Karpas-422 (cell line): Measurements from ENCODE around the gene PILRA. TPM values are rescaled to one million over a fixed set of nuclear protein-coding genes. Genes with fewer than 3 reads are reported as not detected.
"Not testable (repeated sequence)": the region's sequence is repeated elsewhere in the genome, so short reads cannot be mapped to it uniquely, and the experiment has no call there.

ENCODE experiments used
- DNase-seq: peaks from one replicate; pipeline ENCODE4 v3.0.0-alpha.2; 2015
- H2AFZ ChIP-seq: fragments of 200-600 bp; sonication (generic); 2 replicates; pipeline ENCODE4 v1.6.1; 2014; ENCODE audit warnings: antibody characterized with exemption, low read length, mixed read lengths
- H3K27ac ChIP-seq: fragments of 200-600 bp; sonication (generic); 2 replicates; pipeline ENCODE4 v1.5.1; 2014; ENCODE audit warnings: mild to moderate bottlenecking, low read length, moderate library complexity
- H3K27me3 ChIP-seq: fragments of 200-600 bp; sonication (generic); 2 replicates; pipeline ENCODE4 v1.6.1; 2014; ENCODE audit warnings: low read length, mixed read lengths
- H3K36me3 ChIP-seq: fragments of 200-600 bp; sonication (generic); 2 replicates; pipeline ENCODE4 v1.6.1; 2014; ENCODE audit warnings: low read length, mixed read lengths; ENCODE audit not compliant: insufficient read depth
- H3K4me1 ChIP-seq: fragments of 200-600 bp; sonication (generic); 2 replicates; pipeline ENCODE4 v1.6.1; 2014; ENCODE audit warnings: mild to moderate bottlenecking, low read length, mixed read lengths
- H3K4me2 ChIP-seq: fragments of 200-600 bp; sonication (generic); 2 replicates; pipeline ENCODE4 v1.6.1; 2014; ENCODE audit warnings: low read length, low read depth, mild to moderate bottlenecking; ENCODE audit not compliant: poor library complexity, severe bottlenecking
- H3K4me3 ChIP-seq: fragments of 200-600 bp; sonication (generic); 2 replicates; pipeline ENCODE4 v1.5.1; 2014; ENCODE audit warnings: mild to moderate bottlenecking, antibody characterized with exemption, low read length, mixed read lengths
- H3K79me2 ChIP-seq: fragments of 200-600 bp; sonication (generic); 2 replicates; pipeline ENCODE4 v1.6.1; 2014; ENCODE audit warnings: mild to moderate bottlenecking, low read length, mixed read lengths
- H3K9ac ChIP-seq: fragments of 200-600 bp; sonication (generic); 2 replicates; pipeline ENCODE4 v1.6.0; 2014; ENCODE audit warnings: low read length
- H3K9me2 ChIP-seq: fragments of 200-600 bp; sonication (generic), shearing (Covaris generic); replicated peaks from 2 replicates; pipeline ENCODE4 v1.6.0; 2014; ENCODE audit warnings: mild to moderate bottlenecking, low read length, moderate library complexity; ENCODE audit not compliant: insufficient read depth
- H3K9me3 ChIP-seq: fragments of 300-700, 200-600 bp; sonication (generic); 2 replicates; pipeline ENCODE4 v1.6.1; 2014; ENCODE audit warnings: low read length, mixed read lengths
- H4K20me1 ChIP-seq: fragments of 200-600 bp; sonication (generic); 2 replicates; pipeline ENCODE4 v1.6.1; 2014; ENCODE audit warnings: mild to moderate bottlenecking, antibody characterized with exemption, low read length, low read depth; ENCODE audit not compliant: insufficient read depth
- total RNA-seq: library from RNA; depleted of rRNA; stranded (reverse); fragments of >200 nt; shearing (Covaris generic); gene quantifications from 2 replicates; pipeline ENCODE4 v1.2.3, GENCODE V29; 2014; ENCODE audit warnings: low replicate concordance

The PILRA gene
- total RNA-seq, 1 experiment from 2014 or later = 2.4 TPM

- Histone ChIP-seq H3K4me2 (no peak overlapping the region), H3K4me3 (no peak overlapping the region)
Measured at GRCh38 chr7:100441641-100442535, 68.6 kb downstream of the PILRA start.

GRCh38 chr7:100443096-100443840, 70.0 kb downstream of the PILRA start:
- no peaks in the 10 kb centered on the region for H3K27me3 ChIP-seq
- H3K36me3 ChIP-seq = no peaks in the 10 kb centered on the region
- no peak overlapping the region for H2AFZ ChIP-seq
- no peak overlapping the region for H3K4me3 ChIP-seq
- H3K27ac ChIP-seq = no peak overlapping the region
- H4K20me1 ChIP-seq = no peaks in the 10 kb centered on the region
- H3K9ac ChIP-seq = no peak overlapping the region
- no peaks in the 10 kb centered on the region for H3K79me2 ChIP-seq
- no peaks in the 10 kb centered on the region for H3K9me3 ChIP-seq
- no peak for DNase-seq
- peaks cover 7% of the 10 kb centered on the region for H3K4me1 ChIP-seq
- H3K4me2 ChIP-seq = no peak overlapping the region
- no peaks in the 10 kb centered on the region for H3K9me2 ChIP-seq

More at GRCh38 chr7:100441641-100442535, 68.6 kb downstream of the PILRA start:
- Histone ChIP-seq H3K4me1 (peaks cover 7% of the 10 kb centered on the region), H3K9ac (no peak overlapping the region), H3K9me2 (no peaks in the 10 kb centered on the region), H3K36me3 (no peaks in the 10 kb centered on the region), H3K27ac (no peak overlapping the region), H2AFZ (no peak overlapping the region), H3K27me3 (no peaks in the 10 kb centered on the region), H3K9me3 (no peaks in the 10 kb centered on the region), H4K20me1 (no peaks in the 10 kb centered on the region), H3K79me2 (no peaks in the 10 kb centered on the region)
- DNase-seq = peak; percentile 40

GRCh38 chr7:100444311-100445278, 71.3 kb downstream of the PILRA start:
- Histone ChIP-seq H3K36me3 (no peaks in the 10 kb centered on the region), H3K4me3 (no peak overlapping the region), H3K4me1 (peaks cover 7% of the 10 kb centered on the region), H4K20me1 (no peaks in the 10 kb centered on the region), H2AFZ (no peak overlapping the region), H3K9me2 (no peaks in the 10 kb centered on the region), H3K9me3 (no peaks in the 10 kb centered on the region), H3K27ac (no peak overlapping the region), H3K27me3 (no peaks in the 10 kb centered on the region), H3K79me2 (no peaks in the 10 kb centered on the region), H3K4me2 (no peak overlapping the region), H3K9ac (no peak overlapping the region)
- no peak for DNase-seq

- Histone ChIP-seq H3K9me2 (no peaks in the 10 kb centered on the region), H3K9ac (no peak overlapping the region), H3K79me2 (no peaks in the 10 kb centered on the region), H3K4me1 (peaks cover 9% of the 10 kb centered on the region), H4K20me1 (no peaks in the 10 kb centered on the region), H3K36me3 (no peaks in the 10 kb centered on the region), H3K4me2 (no peak overlapping the region), H3K27me3 (no peaks in the 10 kb centered on the region), H3K27ac (no peak overlapping the region), H3K9me3 (no peaks in the 10 kb centered on the region), H3K4me3 (no peak overlapping the region), H2AFZ (no peak overlapping the region)
- no peak for DNase-seq
Measured at GRCh38 chr7:100446040-100446439, 72.8 kb downstream of the PILRA start.

- H3K79me2 ChIP-seq, H3K27ac ChIP-seq, H3K9me3 ChIP-seq, H3K36me3 ChIP-seq, H3K9me2 ChIP-seq, H3K9ac ChIP-seq, H4K20me1 ChIP-seq, H3K27me3 ChIP-seq, H2AFZ ChIP-seq, H3K4me1 ChIP-seq, H3K4me3 ChIP-seq, H3K4me2 ChIP-seq, DNase-seq: not testable (repeated sequence)
Measured at GRCh38 chr7:100447363-100447762, 74.1 kb downstream of the PILRA start.

GRCh38 chr7:100449190-100449795, 76.0 kb downstream of the PILRA start:
- Histone ChIP-seq H4K20me1 (no peaks in the 10 kb centered on the region), H3K9ac (no peak overlapping the region), H3K36me3 (no peaks in the 10 kb centered on the region), H3K9me2 (no peaks in the 10 kb centered on the region), H3K4me1 (peaks cover 9% of the 10 kb centered on the region), H3K9me3 (no peaks in the 10 kb centered on the region), H3K4me3 (no peak overlapping the region), H3K4me2 (no peak overlapping the region), H2AFZ (no peak overlapping the region), H3K27ac (no peak overlapping the region), H3K79me2 (no peaks in the 10 kb centered on the region), H3K27me3 (no peaks in the 10 kb centered on the region)
- DNase-seq = no peak
